B cell (primary cell): Measurements from ENCODE around the gene FBLN2. TPM values are rescaled to one million over a fixed set of nuclear protein-coding genes. Genes with fewer than 3 reads are reported as not detected.

Experiments used
- ATAC-seq: fragments of 200-7000 bp; cut with Tn5 transposase; one replicate; pipeline ENCODE4 v1.10.0; 2021; ENCODE audit warnings: low read depth, mild to moderate bottlenecking, moderate number of reproducible peaks, moderate library complexity
- CTCF ChIA-PET: fragments of 350-600 bp; sonication (Branson Sonifier 250); formaldehyde crosslinking; loops from one replicate; lab custom pipeline; 2021; ENCODE audit warnings: antibody characterized with exemption, inconsistent platforms; lab: Charles Lee
- POLR2A ChIA-PET: fragments of 350-600 bp; sonication (Branson Sonifier 250); formaldehyde crosslinking; loops from one replicate; lab custom pipeline; 2021; ENCODE audit warnings: antibody characterized with exemption; lab: Charles Lee
- DNase-seq: peaks from one replicate; pipeline ENCODE4 v3.0.0; 2013
- H2AFZ ChIP-seq: 2 replicates; pipeline ENCODE4 v1.6.1; 2012; ENCODE audit warnings: mild to moderate bottlenecking, low read depth, low read length; ENCODE audit not compliant: insufficient read depth, poor library complexity, severe bottlenecking
- H3K27ac ChIP-seq, 2 donors: 1 replicate in 1 of 2; 2 replicates in 1 of 2; pipeline ENCODE4 v1.5.1; 2012 to 2013; ENCODE audit warnings: low read length in 2 of 2, mild to moderate bottlenecking in 2 of 2, moderate library complexity in 1 of 2
- H3K27me3 ChIP-seq, 4 experiments: fragments of 200-600 bp in 1 of 4; sonication (generic) in 1 of 4; replicated peaks in 1 of 4; 1 replicate in 2 of 4; 2 replicates in 2 of 4; pipeline versions ENCODE4 v1.6.1 to v1.7.0; 2013 to 2016; ENCODE audit warnings: low read length in 3 of 4, mild to moderate bottlenecking in 2 of 4, mixed read lengths in 1 of 4, moderate library complexity in 1 of 4; ENCODE audit not compliant: insufficient read depth in 4 of 4, control insufficient read depth in 3 of 4; ENCODE audit errors: control extremely low read depth in 1 of 4
- H3K36me3 ChIP-seq, 2 experiments: replicated peaks in 1 of 2; 1 replicate in 1 of 2; 2 replicates in 1 of 2; pipeline versions ENCODE4 v1.6.1 to v1.7.1; 2013; ENCODE audit warnings: low read length in 1 of 2; ENCODE audit not compliant: insufficient read depth in 2 of 2, control insufficient read depth in 1 of 2; ENCODE audit errors: control extremely low read depth in 1 of 2, extremely low read depth in 1 of 2
- H3K4me1 ChIP-seq, 2 donors: fragments of 200-600 bp in 1 of 2; sonication (generic) in 1 of 2; 1 replicate in 1 of 2; 2 replicates in 1 of 2; pipeline versions ENCODE4 v1.5.1 to v1.6.1; 2013 to 2017; ENCODE audit warnings: low read length in 2 of 2; ENCODE audit not compliant: control insufficient read depth in 2 of 2, insufficient read depth in 2 of 2
- H3K4me2 ChIP-seq: replicated peaks from 2 replicates; pipeline ENCODE3; 2012; ENCODE audit warnings: mild to moderate bottlenecking, low read depth, low read length; ENCODE audit not compliant: poor library complexity, severe bottlenecking
- H3K4me3 ChIP-seq, 5 experiments: fragments of 200-600 bp in 1 of 5; sonication (generic) in 1 of 5; 1 replicate in 3 of 5; 2 replicates in 2 of 5; pipeline versions ENCODE4 v1.5.1 to v1.7.0; 2011 to 2016; ENCODE audit warnings: low read length in 4 of 5, mild to moderate bottlenecking in 4 of 5, low read depth in 2 of 5, control low read depth in 1 of 5, moderate library complexity in 1 of 5; ENCODE audit not compliant: insufficient read depth in 1 of 5; ENCODE audit errors: control extremely low read depth in 1 of 5, extremely low read depth in 1 of 5
- H3K79me2 ChIP-seq: fragments of 200-600 bp; sonication (generic); one replicate; pipeline ENCODE4 v1.6.0; 2016; ENCODE audit warnings: low read length; ENCODE audit not compliant: control insufficient read depth, insufficient read depth
- H3K9ac ChIP-seq: fragments of 200-600 bp; sonication (generic); 2 replicates; pipeline ENCODE4 v1.6.1; 2017; ENCODE audit warnings: mild to moderate bottlenecking, low read length, moderate library complexity
- H3K9me3 ChIP-seq, 3 donors: one replicate each; pipeline versions ENCODE4 v1.6.1 to v1.7.1; 2013; ENCODE audit warnings: low read length in 2 of 3; ENCODE audit not compliant: control insufficient read depth in 2 of 3, insufficient read depth in 1 of 3; ENCODE audit errors: control extremely low read depth in 1 of 3
- H4K20me1 ChIP-seq: 2 replicates; pipeline ENCODE4 v1.6.0; 2012; ENCODE audit warnings: mild to moderate bottlenecking, low read length; ENCODE audit not compliant: insufficient read depth, control insufficient read depth, poor library complexity, severe bottlenecking
- H3K27ac Mint-ChIP-seq: one replicate; pipeline ENCODE4 v1.8.0; 2021; ENCODE audit warnings: mixed read lengths
- H3K27me3 Mint-ChIP-seq: one replicate; pipeline ENCODE4 v1.8.0; 2021; ENCODE audit warnings: mixed read lengths
- H3K4me1 Mint-ChIP-seq: one replicate; pipeline ENCODE4 v1.8.0; 2021; ENCODE audit warnings: mixed read lengths
- H3K4me3 Mint-ChIP-seq: one replicate; pipeline ENCODE4 v1.8.0; 2021; ENCODE audit warnings: mixed read lengths
- H3K9me3 Mint-ChIP-seq: one replicate; pipeline ENCODE4 v1.8.0; 2022; ENCODE audit warnings: mixed read lengths; ENCODE audit not compliant: insufficient read depth
- CTCF ChIP-seq: fragments of 200-600 bp; IDR thresholded peaks from one replicate; pipeline ENCODE4 v1.8.0; 2022; ENCODE audit warnings: antibody characterized with exemption, mild to moderate bottlenecking
- EZH2 ChIP-seq: IDR thresholded peaks from 2 replicates; pipeline ENCODE4 v1.6.1; 2012; ENCODE audit warnings: borderline replicate concordance, low read depth, mild to moderate bottlenecking, moderate library complexity, low read length; ENCODE audit not compliant: insufficient read depth, poor library complexity, severe bottlenecking
- WGBS: methylation state at CpG from one replicate; pipeline ENCODE4 v1.1.5; 2013; ENCODE audit warnings: missing lambda C conversion rate; ENCODE audit not compliant: insufficient coverage; 5-methylcytosine and 5-hydroxymethylcytosine counted together
- intact Hi-C: fragments of 100-400 bp; cut with micrococcal nuclease; formaldehyde crosslinking; loops from one replicate; pipeline ENCODE4 v1.10.0; 2022
- polyA plus RNA-seq: library from polyadenylated mRNA; depleted of rRNA; stranded (reverse); fragments of >200 nt; gene quantifications from 2 replicates; pipeline ENCODE4 v1.2.3, GENCODE V29; 2012
- total RNA-seq, 2 donors: library from RNA; stranded (reverse); fragments of 120-200 nt in 1 of 2; gene quantifications; 1 replicate in 1 of 2; 2 replicates in 1 of 2; pipeline versions ENCODE4 v1.2.3 to v1.2.4, GENCODE V29; 2013 to 2022

FBLN2 gene
- total and polyA plus RNA-seq, 2 donors (not counting 1 experiment from before 2014, with no cell fraction given): 3.6 to 8.2 TPM

DNA sequence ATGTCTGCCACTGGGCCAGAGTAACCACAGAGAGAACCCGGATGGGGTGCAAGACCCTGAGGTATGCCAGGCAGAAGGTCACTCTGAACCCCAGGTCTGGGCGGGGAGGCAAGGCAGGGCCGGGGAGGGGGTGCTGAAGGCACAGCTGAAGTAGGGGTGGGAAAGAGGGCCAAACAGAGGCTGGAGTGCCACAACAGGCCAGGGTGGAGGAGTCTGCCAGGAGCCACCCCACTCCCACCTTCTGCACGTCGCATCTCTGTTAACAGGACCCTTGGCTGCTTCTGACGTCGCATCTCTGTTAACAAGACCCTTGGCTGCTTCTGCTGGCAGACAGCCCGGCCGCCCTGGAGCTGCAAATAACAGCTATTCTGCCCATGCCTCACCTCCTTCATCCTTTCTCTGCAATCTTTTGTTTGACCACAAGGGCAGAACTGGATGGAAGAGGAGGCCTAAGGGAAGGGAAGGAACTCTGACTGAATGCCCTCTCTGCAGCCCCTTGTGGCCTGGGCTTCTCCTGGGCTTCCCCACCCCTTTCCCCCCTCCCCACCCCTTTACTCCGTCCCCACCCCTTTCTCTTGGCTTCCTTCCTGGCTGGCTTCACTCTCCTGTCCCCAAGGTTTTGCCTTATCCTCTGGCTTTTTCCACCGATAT lies 20.6 kb upstream of the FBLN2 start:
- H3K4me1 Mint-ChIP-seq: no peaks in the 10 kb centered on the region
- H3K27me3 Mint-ChIP-seq: peaks cover 22% of the 10 kb centered on the region
- DNase-seq: no peak
- intact Hi-C loops: no loop called here
- H3K4me3 Mint-ChIP-seq: no peak overlapping the region
- Histone ChIP-seq H3K36me3 (no peaks in the 10 kb centered on the region), H3K27ac (no peak overlapping the region), H4K20me1 (no peaks in the 10 kb centered on the region), H2AFZ (no peak overlapping the region), H3K4me1 (no peaks in the 10 kb centered on the region), H3K4me3 (no peak overlapping the region), H3K9me3 (no peaks in the 10 kb centered on the region), H3K4me2 (no peak overlapping the region), H3K9ac (no peak overlapping the region), H3K27me3 (no peaks in the 10 kb centered on the region), H3K79me2 (no peaks in the 10 kb centered on the region)
- POLR2A ChIA-PET: no interaction called here
- no peak for TF ChIP-seq EZH2
- TF ChIP-seq CTCF: no peak
- CTCF ChIA-PET: interaction anchor here (1.1 kb wide), 1 partner anchor 120 kb away, joined by 3 read pairs; no protein-coding TSS in a partner anchor
- no peak overlapping the region for H3K27ac Mint-ChIP-seq
- ATAC-seq: no peak
- 91% methylated on average over 8 of the region's 11 CpGs for WGBS
- no peaks in the 10 kb centered on the region for H3K9me3 Mint-ChIP-seq

DNA sequence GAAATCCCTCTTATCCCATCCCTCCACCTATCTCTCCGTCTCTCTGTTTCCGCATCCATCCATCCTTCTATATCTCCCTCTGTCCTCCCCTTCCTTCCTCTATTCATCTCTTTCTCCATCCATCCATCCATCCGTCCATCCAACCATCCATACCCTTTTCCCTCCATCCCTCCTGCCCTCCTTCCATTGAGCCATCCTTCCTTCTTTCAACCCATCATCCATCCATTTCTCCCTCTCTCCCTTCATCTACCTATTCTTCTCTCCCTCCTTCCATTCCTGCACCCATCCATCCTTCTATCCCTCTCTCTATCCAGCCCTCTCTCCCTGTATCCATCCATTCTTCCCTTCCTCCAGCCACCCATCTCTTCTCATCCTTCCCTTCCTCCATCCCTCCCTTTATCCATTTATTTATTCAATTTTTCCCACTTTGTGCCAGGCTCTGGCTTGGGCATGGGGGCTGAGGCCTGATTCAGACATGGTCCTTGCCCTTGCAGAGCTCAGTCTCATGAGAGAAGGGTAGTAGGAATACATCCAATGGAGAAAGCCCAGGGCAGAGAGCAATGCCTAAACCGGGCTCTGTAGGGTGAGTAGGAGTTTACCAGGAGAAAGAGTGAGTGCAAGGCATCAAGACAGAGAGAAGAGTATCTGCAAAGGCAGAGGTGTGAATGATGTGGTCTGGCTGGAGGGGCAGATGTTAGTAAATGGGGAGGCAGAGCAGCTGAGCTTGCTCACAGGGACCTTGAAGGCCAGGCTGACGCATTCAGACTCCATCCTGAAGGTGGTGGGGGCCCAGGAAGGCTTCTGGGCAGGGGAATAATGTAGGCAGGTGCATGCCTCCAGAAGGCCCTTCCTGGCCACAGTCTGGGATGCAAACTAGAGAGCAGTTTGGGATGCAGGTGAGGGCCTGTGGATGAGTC lies 19.5 kb upstream of the FBLN2 start:
- Histone ChIP-seq H3K4me3 (no peak overlapping the region), H3K27ac (no peak overlapping the region), H3K79me2 (no peaks in the 10 kb centered on the region), H3K9me3 (no peaks in the 10 kb centered on the region), H3K4me2 (no peak overlapping the region), H4K20me1 (no peaks in the 10 kb centered on the region), H3K27me3 (no peaks in the 10 kb centered on the region), H3K36me3 (no peaks in the 10 kb centered on the region), H3K4me1 (no peaks in the 10 kb centered on the region), H3K9ac (no peak overlapping the region), H2AFZ (no peak overlapping the region)
- WGBS: 72% methylated on average over 5 of the region's 5 CpGs
- ATAC-seq (no peak), DNase-seq (no peak)
- intact Hi-C loops: no loop called here
- H3K4me1 Mint-ChIP-seq: no peaks in the 10 kb centered on the region
- H3K9me3 Mint-ChIP-seq: no peaks in the 10 kb centered on the region
- H3K4me3 Mint-ChIP-seq: no peak overlapping the region
- CTCF ChIA-PET: no interaction called here
- POLR2A ChIA-PET: no interaction called here
- peaks cover 18% of the 10 kb centered on the region for H3K27me3 Mint-ChIP-seq
- no peak for TF ChIP-seq EZH2
- TF ChIP-seq CTCF: no peak
- H3K27ac Mint-ChIP-seq: no peak overlapping the region
